HG03558 (cell line): ENCODE results near the gene FDX2.
"Not testable (repeated sequence)": the region's sequence is repeated elsewhere in the genome, so short reads cannot be mapped to it uniquely, and the experiment has no call there.

Experiments
- ATAC-seq: cut with Tn5 transposase; IDR thresholded peaks from one replicate; pipeline ENCODE4 v1.9.1; 2021; ENCODE audit warnings: moderate number of reproducible peaks; ENCODE audit not compliant: unreplicated experiment; ENCODE audit errors: extremely low read depth

Gene FDX2

GRCh38 chr19:10315335-10316214 is at the start of gene FDX2:
Gene FDX2 (minus strand): TSS chr19:10316015. CDS start chr19:10315996, 19 bp downstream.
- peak; percentile 74 for ATAC-seq

- no peak for ATAC-seq
Observed at GRCh38 chr19:10365518-10365917, 49.7 kb upstream of the FDX2 start.

GRCh38 chr19:10364644-10365043 is 48.8 kb upstream of the FDX2 start:
- ATAC-seq: no peak

- no peak for ATAC-seq
Observed at GRCh38 chr19:10363789-10364281, 48.0 kb upstream of the FDX2 start.

- ATAC-seq: no peak
Observed at GRCh38 chr19:10362259-10362658, 46.4 kb upstream of the FDX2 start.

- ATAC-seq: no peak
Observed at GRCh38 chr19:10361569-10362011, 45.8 kb upstream of the FDX2 start.

GRCh38 chr19:10356431-10356830 is 40.6 kb upstream of the FDX2 start:
- no peak for ATAC-seq

- ATAC-seq: no peak
Observed at GRCh38 chr19:10353793-10354391, 38.1 kb upstream of the FDX2 start.

- no peak for ATAC-seq
Observed at GRCh38 chr19:10352764-10353671, 37.2 kb upstream of the FDX2 start.

GRCh38 chr19:10346509-10346908 is 30.7 kb upstream of the FDX2 start:
- no peak for ATAC-seq

- ATAC-seq: no peak
Observed at GRCh38 chr19:10344780-10345179, 29.0 kb upstream of the FDX2 start.

GRCh38 chr19:10343495-10343894 is 27.7 kb upstream of the FDX2 start:
- no peak for ATAC-seq

GRCh38 chr19:10339977-10340376 is 24.2 kb upstream of the FDX2 start:
- no peak for ATAC-seq

- no peak for ATAC-seq
Observed at GRCh38 chr19:10339380-10339960, 23.7 kb upstream of the FDX2 start, which contains the start of gene ICAM3. Gene ICAM3 (minus strand): TSS chr19:10339624. CDS start chr19:10339614, 10 bp downstream.

- ATAC-seq: no peak
Observed at GRCh38 chr19:10338940-10339339, 23.1 kb upstream of the FDX2 start.

GRCh38 chr19:10336725-10337124 is 20.9 kb upstream of the FDX2 start:
- ATAC-seq: not testable (repeated sequence)

- ATAC-seq: no peak
Observed at GRCh38 chr19:10335352-10335985, 19.7 kb upstream of the FDX2 start.

- ATAC-seq: no peak
Observed at GRCh38 chr19:10334588-10335351, 19.0 kb upstream of the FDX2 start.
